Hematopoietic multipotent progenitor cell treated with erythropoietin and hydrocortisone succinate and interleukin-3 and kit ligand, for 15 days (in vitro differentiated cells): Measurements from ENCODE around the gene AHNAK2.
"Not testable (repeated sequence)": the region's sequence is repeated elsewhere in the genome, so short reads cannot be mapped to it uniquely, and the experiment has no call there.

Experiments
- DNase-seq: peaks from one replicate; pipeline ENCODE4 v3.0.0-alpha.2; 2015; ENCODE audit warnings: low spot score

The AHNAK2 gene

DNA sequence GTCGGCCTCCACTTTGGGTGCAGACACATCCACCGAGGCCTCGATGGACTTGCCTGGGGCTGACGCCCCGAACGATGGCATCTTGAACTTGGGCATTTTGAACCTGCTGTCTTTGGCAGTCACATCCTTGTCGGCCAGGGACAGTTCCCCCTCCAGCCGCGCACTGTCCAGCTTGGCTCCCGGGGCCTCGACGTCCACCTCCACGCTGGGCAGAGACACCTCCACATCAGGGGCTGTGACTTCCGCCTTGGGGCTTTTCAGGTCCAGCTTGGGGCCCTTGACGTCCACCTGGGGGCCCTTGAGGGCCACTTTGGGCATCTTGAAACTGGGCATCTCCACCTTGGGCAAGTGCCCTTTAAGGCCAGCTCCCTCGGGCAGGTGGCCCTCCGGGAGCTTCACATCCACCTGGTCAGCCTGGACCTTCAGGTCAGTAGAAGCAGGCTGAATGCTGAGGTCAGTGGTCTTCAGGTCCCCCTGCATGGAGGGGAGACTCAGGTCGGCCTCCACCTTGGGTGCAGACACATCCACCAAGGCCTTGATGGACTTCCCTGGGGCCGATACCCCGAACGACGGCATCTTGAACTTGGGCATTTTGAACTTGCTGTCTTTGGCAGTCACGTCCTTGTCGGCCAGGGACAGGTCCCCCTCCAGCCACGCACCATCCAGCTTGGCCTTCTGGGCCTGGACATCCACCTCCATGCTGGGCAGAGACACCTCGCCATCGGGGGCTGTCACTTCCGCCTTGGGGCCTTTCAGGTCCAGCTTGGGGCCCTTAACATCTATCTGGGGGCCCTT is 26.1 kb downstream of the AHNAK2 start:
- not testable (repeated sequence) for DNase-seq

GRCh38 chr14:104950701-104951100 is 27.5 kb downstream of the AHNAK2 start:
- DNase-seq: not testable (repeated sequence)

DNA sequence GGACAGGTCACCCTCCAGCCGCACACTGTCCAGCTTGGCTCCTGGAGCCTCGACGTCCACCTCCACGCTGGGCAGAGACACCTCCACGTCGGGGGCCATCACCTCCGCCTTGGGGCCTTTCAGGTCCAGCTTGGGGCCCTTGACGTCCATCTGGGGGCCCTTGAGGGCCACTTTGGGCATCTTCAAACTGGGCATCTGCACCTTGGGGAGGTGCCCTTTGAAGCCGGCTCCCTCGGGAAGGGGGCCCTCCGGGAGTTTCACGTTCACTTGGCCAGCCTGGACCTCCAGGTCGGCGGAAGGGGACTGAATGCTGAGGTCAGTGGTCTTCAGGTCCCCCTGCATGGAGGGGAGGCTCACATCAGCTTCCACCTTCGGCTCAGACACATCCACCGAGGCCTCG is 28.2 kb downstream of the AHNAK2 start:
- no peak for DNase-seq

GRCh38 chr14:104949406-104949955 is 28.7 kb downstream of the AHNAK2 start:
- not testable (repeated sequence) for DNase-seq

GRCh38 chr14:104948736-104949031 is 29.5 kb downstream of the AHNAK2 start:
- no peak for DNase-seq

GRCh38 chr14:104947881-104948735 is 30.1 kb downstream of the AHNAK2 start:
- not testable (repeated sequence) for DNase-seq

GRCh38 chr14:104947201-104947600 is 31.0 kb downstream of the AHNAK2 start:
- not testable (repeated sequence) for DNase-seq

DNA sequence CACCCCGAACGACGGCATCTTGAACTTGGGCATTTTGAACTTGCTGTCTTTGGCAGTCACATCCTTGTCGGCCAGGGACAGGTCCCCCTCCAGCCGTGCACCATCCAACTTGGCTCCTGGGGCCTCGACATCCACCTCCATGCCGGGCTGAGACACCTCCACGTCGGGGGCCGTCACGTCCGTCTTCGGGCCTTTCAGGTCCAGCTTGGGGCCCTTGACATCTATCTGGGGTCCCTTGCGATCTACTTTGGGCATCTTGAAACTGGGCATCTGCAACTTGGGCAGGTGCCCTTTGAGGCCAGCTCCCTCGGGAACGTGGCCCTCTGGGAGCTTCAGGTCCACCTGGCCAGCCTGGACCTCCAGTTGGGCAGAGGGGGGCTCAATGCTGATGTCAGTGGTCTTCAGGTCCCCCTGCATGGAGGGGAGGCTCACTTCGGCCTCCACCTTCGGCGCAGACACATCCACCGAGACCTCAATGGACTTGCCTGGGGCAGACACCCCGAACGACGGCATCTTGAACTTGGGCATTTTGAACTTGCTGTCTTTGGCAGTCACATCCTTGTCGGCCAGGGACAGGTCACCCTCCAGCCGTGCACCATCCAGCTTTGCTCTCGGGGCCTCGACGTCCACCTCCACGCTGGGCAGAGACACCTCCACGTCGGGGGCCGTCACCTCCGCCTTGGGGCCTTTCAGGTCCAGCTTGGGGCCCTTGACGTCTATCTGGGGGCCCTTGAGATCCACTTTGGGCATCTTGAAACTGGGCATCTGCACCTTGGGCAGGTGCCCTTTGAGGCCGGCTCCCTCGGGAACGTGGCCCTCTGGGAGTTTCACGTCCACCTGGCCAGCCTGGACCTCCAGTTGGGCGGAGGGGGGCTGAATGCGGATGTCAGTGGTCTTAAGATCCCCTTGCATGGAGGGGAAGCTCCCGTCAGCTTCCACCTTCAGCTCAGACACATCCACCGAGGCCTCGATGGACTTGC is 31.9 kb downstream of the AHNAK2 start:
- not testable (repeated sequence) for DNase-seq

GRCh38 chr14:104945266-104945665 is 32.9 kb downstream of the AHNAK2 start:
- DNase-seq: not testable (repeated sequence)

DNA sequence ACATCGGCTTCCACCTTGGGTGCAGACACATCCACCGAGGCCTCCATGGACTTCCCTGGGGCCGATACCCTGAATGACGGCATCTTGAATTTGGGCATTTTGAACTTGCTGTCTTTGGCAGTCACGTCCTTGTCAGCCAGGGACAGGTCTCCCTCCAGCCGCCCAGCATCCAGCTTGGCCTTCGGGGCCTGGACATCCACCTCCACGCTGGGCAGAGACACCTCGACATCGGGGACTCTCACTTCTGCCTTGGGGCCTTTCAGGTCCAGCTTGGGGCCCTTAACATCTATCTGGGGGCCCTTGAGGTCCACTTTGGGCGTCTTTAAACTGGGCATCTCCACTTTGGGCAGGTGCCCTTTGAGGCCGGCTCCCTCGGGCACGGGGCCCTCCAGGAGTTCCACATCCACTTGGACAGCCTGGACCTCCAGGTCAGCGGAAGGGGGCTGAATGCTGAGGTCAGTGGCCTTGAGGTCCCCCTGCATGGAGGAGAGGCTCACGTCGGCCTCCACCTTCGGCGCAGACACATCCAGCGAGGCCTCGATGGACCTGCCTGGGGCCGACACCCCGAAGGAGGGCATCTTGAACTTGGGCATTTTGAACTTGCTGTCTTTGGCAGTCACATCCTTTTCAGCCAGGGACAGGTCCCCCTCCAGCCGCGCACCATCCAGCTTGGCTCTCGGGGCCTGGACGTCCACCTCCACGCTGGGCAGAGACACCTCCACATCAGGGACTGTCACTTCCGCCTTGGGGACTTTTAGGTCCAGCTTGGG is 33.6 kb downstream of the AHNAK2 start:
- not testable (repeated sequence) for DNase-seq

DNA sequence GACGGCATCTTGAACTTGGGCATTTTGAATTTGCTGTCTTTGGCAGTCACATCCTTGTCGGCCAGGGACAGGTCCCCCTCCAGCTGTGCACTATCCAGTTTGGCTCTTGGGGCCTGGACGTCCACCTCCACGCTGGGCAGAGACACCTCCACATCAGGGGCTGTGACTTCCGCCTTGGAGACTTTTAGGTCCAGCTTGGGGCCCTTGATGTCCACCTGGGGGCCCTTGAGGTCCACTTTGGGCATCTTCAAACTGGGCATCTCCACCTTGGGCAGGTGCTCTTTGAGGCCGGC is 34.2 kb downstream of the AHNAK2 start:
- not testable (repeated sequence) for DNase-seq

- not testable (repeated sequence) for DNase-seq
Observed at GRCh38 chr14:104943216-104944015, 34.8 kb downstream of the AHNAK2 start.

- no peak for DNase-seq
Observed at GRCh38 chr14:104942586-104942985, 35.6 kb downstream of the AHNAK2 start.

- no peak for DNase-seq
Observed at GRCh38 chr14:104941508-104942365, 36.4 kb downstream of the AHNAK2 start.

GRCh38 chr14:104940526-104941150 is 37.5 kb downstream of the AHNAK2 start:
- no peak for DNase-seq

- no peak for DNase-seq
Observed at GRCh38 chr14:104939666-104940410, 38.3 kb downstream of the AHNAK2 start.

- DNase-seq: no peak
Observed at GRCh38 chr14:104938960-104939359, 39.2 kb downstream of the AHNAK2 start.

GRCh38 chr14:104938436-104938835 is 39.7 kb downstream of the AHNAK2 start:
- no peak for DNase-seq
